T-helper 2 cell treated with Interferon-gamma antibody and Interleukin-4, amounts not matched to agents 5 μg/mL and 100 μg/mL, for 36 hours (primary cell): ENCODE results near the gene ISLR2.

ENCODE experiments used
- DNase-seq: peaks from one replicate; pipeline ENCODE4 v3.0.0; 2021; ENCODE audit warnings: low spot score
- H3K27ac Mint-ChIP-seq: one replicate; pipeline ENCODE4 v1.8.0; 2021; ENCODE audit warnings: mild to moderate bottlenecking, mixed read lengths
- H3K27me3 Mint-ChIP-seq: one replicate; pipeline ENCODE4 v1.8.0; 2021; ENCODE audit warnings: low read depth, mixed read lengths
- H3K36me3 Mint-ChIP-seq: one replicate; pipeline ENCODE4 v1.8.0; 2021; ENCODE audit warnings: low read depth, mixed read lengths
- H3K4me1 Mint-ChIP-seq: one replicate; pipeline ENCODE4 v1.8.0; 2021; ENCODE audit warnings: low read depth, mixed read lengths
- H3K4me3 Mint-ChIP-seq: one replicate; pipeline ENCODE4 v1.8.0; 2022; ENCODE audit warnings: mild to moderate bottlenecking, moderate library complexity, mixed read lengths
- H3K9me3 Mint-ChIP-seq: one replicate; pipeline ENCODE4 v1.8.0; 2021; ENCODE audit warnings: mixed read lengths

The ISLR2 gene

GRCh38 chr15:74123658-74124057 lies 6.7 kb upstream of the ISLR2 start:
- Mint-ChIP-seq H3K9me3 (no peaks in the 10 kb centered on the region), H3K4me3 (no peak overlapping the region), H3K27ac (no peak overlapping the region), H3K27me3 (peaks cover 45% of the 10 kb centered on the region), H3K36me3 (no peaks in the 10 kb centered on the region), H3K4me1 (no peaks in the 10 kb centered on the region)
- DNase-seq = no peak

- DNase-seq = no peak
- Mint-ChIP-seq H3K4me1 (no peaks in the 10 kb centered on the region), H3K9me3 (no peaks in the 10 kb centered on the region), H3K27ac (no peak overlapping the region), H3K27me3 (peaks cover 50% of the 10 kb centered on the region), H3K4me3 (no peak overlapping the region), H3K36me3 (no peaks in the 10 kb centered on the region)
Observed at GRCh38 chr15:74124196-74124595, 6.2 kb upstream of the ISLR2 start.

GRCh38 chr15:74124759-74125158 lies 5.6 kb upstream of the ISLR2 start:
- Mint-ChIP-seq H3K36me3 (no peaks in the 10 kb centered on the region), H3K4me3 (no peak overlapping the region), H3K27me3 (peaks cover 56% of the 10 kb centered on the region), H3K27ac (no peak overlapping the region), H3K9me3 (no peaks in the 10 kb centered on the region), H3K4me1 (no peaks in the 10 kb centered on the region)
- no peak for DNase-seq

GRCh38 chr15:74127255-74127953 lies 3.0 kb upstream of the ISLR2 start:
- peaks cover 5% of the 10 kb centered on the region for H3K4me1 Mint-ChIP-seq
- peaks cover 72% of the 10 kb centered on the region for H3K27me3 Mint-ChIP-seq
- DNase-seq = peak; percentile 81

GRCh38 chr15:74127954-74128784 lies 2.2 kb upstream of the ISLR2 start:
- H3K4me1 Mint-ChIP-seq = peaks cover 5% of the 10 kb centered on the region
- no peak overlapping the region for H3K4me3 Mint-ChIP-seq
- no peaks in the 10 kb centered on the region for H3K9me3 Mint-ChIP-seq
- peaks cover 2% of the 10 kb centered on the region for H3K36me3 Mint-ChIP-seq
- no peak overlapping the region for H3K27ac Mint-ChIP-seq
- no peak for DNase-seq
- H3K27me3 Mint-ChIP-seq = peaks cover 75% of the 10 kb centered on the region

More at GRCh38 chr15:74127255-74127953, 3.0 kb upstream of the ISLR2 start:
- H3K36me3 Mint-ChIP-seq = peaks cover 2% of the 10 kb centered on the region
- H3K9me3 Mint-ChIP-seq = no peaks in the 10 kb centered on the region
- H3K4me3 Mint-ChIP-seq = no peak overlapping the region
- no peak overlapping the region for H3K27ac Mint-ChIP-seq

- Mint-ChIP-seq H3K4me1 (peaks cover 5% of the 10 kb centered on the region), H3K36me3 (peaks cover 2% of the 10 kb centered on the region), H3K27me3 (peaks cover 71% of the 10 kb centered on the region), H3K27ac (no peak overlapping the region), H3K4me3 (no peak overlapping the region), H3K9me3 (no peaks in the 10 kb centered on the region)
- no peak for DNase-seq
Observed at GRCh38 chr15:74128785-74129585, 1.4 kb upstream of the ISLR2 start.

- H3K36me3 Mint-ChIP-seq = peaks cover 2% of the 10 kb centered on the region
- H3K9me3 Mint-ChIP-seq = no peaks in the 10 kb centered on the region
- no peak for DNase-seq
- H3K4me1 Mint-ChIP-seq = peaks cover 5% of the 10 kb centered on the region
- no peak overlapping the region for H3K4me3 Mint-ChIP-seq
- peaks cover 75% of the 10 kb centered on the region for H3K27me3 Mint-ChIP-seq
- H3K27ac Mint-ChIP-seq = peak overlapping the region; percentile 27
Observed at GRCh38 chr15:74129586-74130154, 716 bp upstream of the ISLR2 start.

GRCh38 chr15:74130849-74131627 lies 652 bp downstream of the ISLR2 start:
- DNase-seq = no peak
- H3K27me3 Mint-ChIP-seq = peaks cover 81% of the 10 kb centered on the region
- peaks cover 2% of the 10 kb centered on the region for H3K36me3 Mint-ChIP-seq
- peaks cover 5% of the 10 kb centered on the region for H3K4me1 Mint-ChIP-seq
- H3K4me3 Mint-ChIP-seq = no peak overlapping the region
- H3K9me3 Mint-ChIP-seq = no peaks in the 10 kb centered on the region
- peak overlapping the region; percentile 68 for H3K27ac Mint-ChIP-seq

GRCh38 chr15:74131628-74132413 lies 1.4 kb downstream of the ISLR2 start:
- H3K4me3 Mint-ChIP-seq = peak overlapping the region; percentile 58
- peaks cover 2% of the 10 kb centered on the region for H3K36me3 Mint-ChIP-seq
- H3K9me3 Mint-ChIP-seq = no peaks in the 10 kb centered on the region
- no peak for DNase-seq
- peak overlapping the region; percentile 74 for H3K27ac Mint-ChIP-seq
- H3K27me3 Mint-ChIP-seq = peaks cover 84% of the 10 kb centered on the region
- peaks cover 8% of the 10 kb centered on the region for H3K4me1 Mint-ChIP-seq

GRCh38 chr15:74132681-74133651 lies 2.6 kb downstream of the ISLR2 start:
- no peak overlapping the region for H3K27ac Mint-ChIP-seq
- no peaks in the 10 kb centered on the region for H3K9me3 Mint-ChIP-seq
- no peak overlapping the region for H3K4me3 Mint-ChIP-seq
- peaks cover 83% of the 10 kb centered on the region for H3K27me3 Mint-ChIP-seq
- DNase-seq = no peak
- peaks cover 2% of the 10 kb centered on the region for H3K36me3 Mint-ChIP-seq
- H3K4me1 Mint-ChIP-seq = peaks cover 11% of the 10 kb centered on the region

- no peak overlapping the region for H3K27ac Mint-ChIP-seq
- no peak for DNase-seq
- peaks cover 2% of the 10 kb centered on the region for H3K36me3 Mint-ChIP-seq
- H3K4me1 Mint-ChIP-seq = peaks cover 11% of the 10 kb centered on the region
- no peak overlapping the region for H3K4me3 Mint-ChIP-seq
- peaks cover 84% of the 10 kb centered on the region for H3K27me3 Mint-ChIP-seq
- no peaks in the 10 kb centered on the region for H3K9me3 Mint-ChIP-seq
Observed at GRCh38 chr15:74133694-74134386, 3.5 kb downstream of the ISLR2 start.
